Activated T-helper 2 cell treated with anti-CD3 and anti-CD28 coated beads, Interferon-gamma antibody, Interleukin-2, Interleukin-4, amounts not matched to agents 10 μg/mL and 5 μg/mL and 100 μg/mL, durations not matched to agents 14 hours and 24 hours and 36 hours (primary cell): Measurements from ENCODE around the gene KRTAP20-2. TPM values are rescaled to one million over a fixed set of nuclear protein-coding genes. Genes with fewer than 3 reads are reported as not detected.

Experiments used
- DNase-seq: peaks from one replicate; pipeline ENCODE4 v3.0.0; 2021; ENCODE audit warnings: low spot score
- H3K27ac Mint-ChIP-seq: one replicate; pipeline ENCODE4 v1.8.0; 2021; ENCODE audit warnings: mixed read lengths
- H3K27me3 Mint-ChIP-seq: one replicate; pipeline ENCODE4 v1.8.0; 2021; ENCODE audit warnings: low read depth, mixed read lengths
- H3K36me3 Mint-ChIP-seq: one replicate; pipeline ENCODE4 v1.8.0; 2021; ENCODE audit warnings: low read depth, mixed read lengths
- H3K4me1 Mint-ChIP-seq: one replicate; pipeline ENCODE4 v1.8.0; 2021; ENCODE audit warnings: low read depth, mixed read lengths
- H3K4me3 Mint-ChIP-seq: one replicate; pipeline ENCODE4 v1.8.0; 2021; ENCODE audit warnings: low read depth, mild to moderate bottlenecking, moderate library complexity, mixed read lengths
- H3K9me3 Mint-ChIP-seq: one replicate; pipeline ENCODE4 v1.8.0; 2021; ENCODE audit warnings: mixed read lengths
- intact Hi-C: fragments of 100-400 bp; cut with micrococcal nuclease; formaldehyde crosslinking; loops from one replicate; pipeline ENCODE4 v1.15.1; 2023
- total RNA-seq: library from RNA; stranded (reverse); gene quantifications from 2 replicates; pipeline ENCODE4 v1.2.3, GENCODE V29; 2022

The KRTAP20-2 gene
- total RNA-seq = not detected in 2 replicates

DNA sequence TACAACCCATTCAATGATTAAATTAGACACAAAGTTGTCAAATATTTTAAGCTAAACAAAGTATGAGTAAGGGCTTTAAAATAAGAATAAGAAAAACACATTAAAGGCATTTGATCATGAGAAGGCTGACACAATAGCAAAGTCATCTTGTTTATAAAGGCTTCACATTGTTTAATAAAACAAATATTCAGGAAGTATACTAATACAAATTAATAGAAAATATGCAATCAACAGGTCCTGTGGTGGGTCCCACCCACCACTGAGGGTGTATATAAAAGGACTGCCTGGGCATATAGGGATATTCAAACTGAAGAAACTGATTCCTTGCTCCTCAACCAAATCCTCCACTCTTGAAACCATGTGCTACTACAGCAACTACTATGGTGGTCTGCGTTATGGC, at the start of gene KRTAP20-2:
KRTAP20-2 (plus strand) TSS at position 301 of the 400 bp plus-strand sequence; CDS start at position 359, 58 bp downstream.
- no peak within 1 kb of the TSS for H3K27ac Mint-ChIP-seq
- H3K36me3 Mint-ChIP-seq = no peaks in the 10 kb centered on the region
- H3K4me1 Mint-ChIP-seq = no peaks in the 10 kb centered on the region
- no peaks in the 10 kb centered on the region for H3K9me3 Mint-ChIP-seq
- no peak for DNase-seq
- no peak within 1 kb of the TSS for H3K4me3 Mint-ChIP-seq
- intact Hi-C loops = no loop called here
- no peaks in the 10 kb centered on the region for H3K27me3 Mint-ChIP-seq

DNA sequence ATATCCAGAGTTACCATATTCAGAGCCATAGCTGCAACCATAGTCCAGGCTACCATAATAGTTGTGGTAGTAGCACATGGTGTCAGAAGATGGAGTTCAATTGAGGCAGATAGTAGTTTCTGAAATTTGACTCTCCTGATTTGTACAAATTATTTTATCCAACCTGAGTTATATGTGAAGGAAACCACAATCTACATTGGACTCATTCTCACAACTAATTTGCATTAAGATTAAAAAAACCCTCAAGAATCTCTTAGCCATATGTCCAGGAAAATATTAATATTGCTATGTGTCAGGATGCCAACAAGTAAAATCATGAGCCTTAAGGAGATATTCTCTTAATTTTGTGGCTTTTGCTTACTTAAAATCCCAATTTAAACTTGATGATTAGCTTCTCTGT, 44.7 kb upstream of the KRTAP20-2 start, which contains the start of gene KRTAP22-2:
KRTAP22-2 (minus strand) TSS at position 101 of the 400 bp plus-strand sequence.
- Mint-ChIP-seq H3K27ac (no peak within 1 kb of the TSS), H3K4me3 (no peak within 1 kb of the TSS), H3K27me3 (peaks cover 4% of the 10 kb centered on the region), H3K36me3 (no peaks in the 10 kb centered on the region), H3K4me1 (peaks cover 3% of the 10 kb centered on the region), H3K9me3 (no peaks in the 10 kb centered on the region)
- no peak for DNase-seq
- intact Hi-C loops = no loop called here

DNA sequence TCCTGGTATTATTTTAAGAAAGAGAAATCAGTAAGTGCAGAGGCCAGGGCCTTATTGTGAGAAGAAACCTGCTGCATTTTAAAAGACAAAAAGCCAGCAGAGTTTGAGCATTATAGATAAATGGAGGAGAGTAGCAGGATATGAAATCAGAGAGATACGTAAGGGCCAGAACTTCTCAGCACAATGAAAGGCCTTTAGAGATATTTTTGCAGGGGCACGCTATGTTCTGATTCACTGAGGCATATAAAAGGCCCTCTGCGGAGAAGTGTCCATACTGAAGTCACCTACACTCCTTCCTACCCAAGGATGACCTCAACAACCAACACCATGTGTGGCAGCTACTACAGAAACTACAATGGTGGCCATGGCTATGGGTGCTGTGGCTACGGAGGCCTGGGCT, 42.9 kb upstream of the KRTAP20-2 start, which contains the start of gene KRTAP6-3:
KRTAP6-3 (plus strand) TSS at position 301 of the 400 bp plus-strand sequence; CDS start at position 307, 6 bp downstream.
- no peak for DNase-seq
- Mint-ChIP-seq H3K27me3 (peaks cover 4% of the 10 kb centered on the region), H3K4me1 (peaks cover 3% of the 10 kb centered on the region), H3K36me3 (no peaks in the 10 kb centered on the region), H3K27ac (no peak within 1 kb of the TSS), H3K4me3 (no peak within 1 kb of the TSS), H3K9me3 (no peaks in the 10 kb centered on the region)
- intact Hi-C loops = no loop called here

- Mint-ChIP-seq H3K4me3 (no peak within 1 kb of the TSS), H3K9me3 (peaks cover 11% of the 10 kb centered on the region), H3K27me3 (no peaks in the 10 kb centered on the region), H3K4me1 (no peaks in the 10 kb centered on the region), H3K27ac (no peak within 1 kb of the TSS), H3K36me3 (no peaks in the 10 kb centered on the region)
- intact Hi-C loops = no loop called here
- no peak for DNase-seq
Observed at GRCh38 chr21:30598802-30599201, 36.2 kb upstream of the KRTAP20-2 start, which contains the start of gene KRTAP6-2. Gene KRTAP6-2 (minus strand): TSS chr21:30598902. CDS start chr21:30598874, 28 bp downstream.

GRCh38 chr21:30600787-30601186, 34.2 kb upstream of the KRTAP20-2 start, which contains the start of gene KRTAP22-1:
Gene KRTAP22-1 (plus strand): TSS chr21:30601087.
- no peak within 1 kb of the TSS for H3K4me3 Mint-ChIP-seq
- no peaks in the 10 kb centered on the region for H3K27me3 Mint-ChIP-seq
- H3K36me3 Mint-ChIP-seq = no peaks in the 10 kb centered on the region
- peaks cover 11% of the 10 kb centered on the region for H3K9me3 Mint-ChIP-seq
- intact Hi-C loops = no loop called here
- H3K4me1 Mint-ChIP-seq = no peaks in the 10 kb centered on the region
- DNase-seq = no peak
- no peak within 1 kb of the TSS for H3K27ac Mint-ChIP-seq

- no peaks in the 10 kb centered on the region for H3K4me1 Mint-ChIP-seq
- no peaks in the 10 kb centered on the region for H3K36me3 Mint-ChIP-seq
- no peaks in the 10 kb centered on the region for H3K27me3 Mint-ChIP-seq
- H3K4me3 Mint-ChIP-seq = no peak overlapping the region
- peaks cover 23% of the 10 kb centered on the region for H3K9me3 Mint-ChIP-seq
- no peak overlapping the region for H3K27ac Mint-ChIP-seq
- no peak for DNase-seq
- intact Hi-C loops = no loop called here
Observed at GRCh38 chr21:30605968-30606367, 29.0 kb upstream of the KRTAP20-2 start.

GRCh38 chr21:30612132-30612531, 22.9 kb upstream of the KRTAP20-2 start:
- intact Hi-C loops = no loop called here
- DNase-seq = no peak
- Mint-ChIP-seq H3K27ac (no peak overlapping the region), H3K27me3 (no peaks in the 10 kb centered on the region), H3K4me3 (no peak overlapping the region), H3K9me3 (peaks cover 17% of the 10 kb centered on the region), H3K4me1 (no peaks in the 10 kb centered on the region), H3K36me3 (no peaks in the 10 kb centered on the region)

DNA sequence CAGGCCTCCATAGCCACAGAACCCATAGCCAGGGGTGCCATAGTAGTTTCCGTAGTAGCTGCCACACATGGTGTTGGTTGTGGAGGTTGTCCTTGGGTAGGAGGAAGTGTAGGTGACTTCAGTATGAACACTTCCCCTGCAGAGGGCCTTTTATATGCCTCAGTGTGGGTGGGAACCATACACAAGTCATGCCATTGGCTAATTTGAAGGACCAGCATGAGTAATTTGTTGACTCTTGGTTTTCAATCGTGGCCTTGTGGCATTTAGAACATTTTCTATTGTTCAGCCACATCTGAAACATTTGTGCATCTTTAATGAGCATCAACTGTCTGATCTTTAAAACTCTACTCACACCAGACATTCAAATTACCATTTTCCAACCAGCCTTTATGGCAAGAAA, 21.2 kb upstream of the KRTAP20-2 start, which contains the start of gene KRTAP6-1:
KRTAP6-1 (minus strand) TSS at position 95 of the 400 bp plus-strand sequence; CDS start at position 69, 26 bp downstream.
- H3K4me3 Mint-ChIP-seq = no peak within 1 kb of the TSS
- no peaks in the 10 kb centered on the region for H3K4me1 Mint-ChIP-seq
- DNase-seq = no peak
- H3K36me3 Mint-ChIP-seq = no peaks in the 10 kb centered on the region
- H3K9me3 Mint-ChIP-seq = peaks cover 14% of the 10 kb centered on the region
- no peaks in the 10 kb centered on the region for H3K27me3 Mint-ChIP-seq
- intact Hi-C loops = no loop called here
- H3K27ac Mint-ChIP-seq = no peak within 1 kb of the TSS

DNA sequence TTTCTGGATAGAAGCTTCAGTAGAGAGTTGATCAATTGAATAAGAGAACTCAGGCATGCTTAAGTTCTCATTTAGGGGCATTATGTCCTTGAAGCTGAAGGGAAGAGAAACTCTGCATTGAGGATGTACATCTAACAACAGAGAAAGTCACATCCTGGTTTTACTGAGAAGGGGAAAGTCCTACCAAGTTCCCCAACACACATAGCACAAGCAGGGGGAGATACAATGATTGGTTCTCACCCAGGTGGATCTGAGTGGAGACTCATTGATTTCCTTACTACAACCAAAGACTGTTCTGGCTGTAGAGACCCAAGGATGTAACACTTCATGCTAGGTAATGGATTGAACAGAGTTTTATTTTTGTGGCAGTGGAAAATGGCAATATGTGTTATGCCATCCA, 19.8 kb upstream of the KRTAP20-2 start:
- no peak overlapping the region for H3K4me3 Mint-ChIP-seq
- no peaks in the 10 kb centered on the region for H3K36me3 Mint-ChIP-seq
- no peaks in the 10 kb centered on the region for H3K4me1 Mint-ChIP-seq
- H3K9me3 Mint-ChIP-seq = peaks cover 13% of the 10 kb centered on the region
- H3K27me3 Mint-ChIP-seq = no peaks in the 10 kb centered on the region
- intact Hi-C loops = no loop called here
- H3K27ac Mint-ChIP-seq = no peak overlapping the region
- no peak for DNase-seq

- Mint-ChIP-seq H3K27ac (no peak within 1 kb of the TSS), H3K36me3 (no peaks in the 10 kb centered on the region), H3K4me3 (no peak within 1 kb of the TSS)
Observed at GRCh38 chr21:30616125-30616524, 18.9 kb upstream of the KRTAP20-2 start, which contains the start of gene KRTAP20-1. Gene KRTAP20-1 (plus strand): TSS chr21:30616425. CDS start chr21:30616455, 30 bp downstream.

GRCh38 chr21:30620080-30620479, 14.9 kb upstream of the KRTAP20-2 start:
- intact Hi-C loops = no loop called here
- Mint-ChIP-seq H3K9me3 (no peaks in the 10 kb centered on the region), H3K4me1 (no peaks in the 10 kb centered on the region), H3K27ac (no peak overlapping the region), H3K27me3 (no peaks in the 10 kb centered on the region), H3K4me3 (no peak overlapping the region), H3K36me3 (no peaks in the 10 kb centered on the region)
- no peak for DNase-seq

More at GRCh38 chr21:30616125-30616524, 18.9 kb upstream of the KRTAP20-2 start, which contains the start of gene KRTAP20-1:
- peaks cover 4% of the 10 kb centered on the region for H3K9me3 Mint-ChIP-seq
- no peak for DNase-seq
- H3K4me1 Mint-ChIP-seq = no peaks in the 10 kb centered on the region
- intact Hi-C loops = no loop called here
- no peaks in the 10 kb centered on the region for H3K27me3 Mint-ChIP-seq

- intact Hi-C loops = no loop called here
- no peaks in the 10 kb centered on the region for H3K36me3 Mint-ChIP-seq
- DNase-seq = no peak
- H3K4me1 Mint-ChIP-seq = no peaks in the 10 kb centered on the region
- no peaks in the 10 kb centered on the region for H3K9me3 Mint-ChIP-seq
- H3K4me3 Mint-ChIP-seq = no peak within 1 kb of the TSS
- H3K27me3 Mint-ChIP-seq = no peaks in the 10 kb centered on the region
- H3K27ac Mint-ChIP-seq = no peak within 1 kb of the TSS
Observed at GRCh38 chr21:30620522-30620921, 14.5 kb upstream of the KRTAP20-2 start, which contains the start of gene KRTAP20-4. Gene KRTAP20-4 (plus strand): TSS chr21:30620627.

- Mint-ChIP-seq H3K4me1 (no peaks in the 10 kb centered on the region), H3K4me3 (no peak overlapping the region), H3K27ac (no peak overlapping the region), H3K9me3 (no peaks in the 10 kb centered on the region), H3K27me3 (peaks cover 2% of the 10 kb centered on the region), H3K36me3 (no peaks in the 10 kb centered on the region)
- intact Hi-C loops = no loop called here
- no peak for DNase-seq
Observed at GRCh38 chr21:30623362-30623761, 11.6 kb upstream of the KRTAP20-2 start.
